ENCODE measurements around the gene ADGRG7. TPM values are rescaled to one million over a fixed set of nuclear protein-coding genes. Genes with fewer than 3 reads are reported as not detected.

The ADGRG7 gene
- total and polyA plus RNA-seq, 2 donors from 2014 or later: not detected

GRCh38 chr3:100702980-100703345 is 93.6 kb downstream of the ADGRG7 start:
- intact Hi-C loops (cut with DNase I): no loop called here
- no peak for FAIRE-seq

DNA sequence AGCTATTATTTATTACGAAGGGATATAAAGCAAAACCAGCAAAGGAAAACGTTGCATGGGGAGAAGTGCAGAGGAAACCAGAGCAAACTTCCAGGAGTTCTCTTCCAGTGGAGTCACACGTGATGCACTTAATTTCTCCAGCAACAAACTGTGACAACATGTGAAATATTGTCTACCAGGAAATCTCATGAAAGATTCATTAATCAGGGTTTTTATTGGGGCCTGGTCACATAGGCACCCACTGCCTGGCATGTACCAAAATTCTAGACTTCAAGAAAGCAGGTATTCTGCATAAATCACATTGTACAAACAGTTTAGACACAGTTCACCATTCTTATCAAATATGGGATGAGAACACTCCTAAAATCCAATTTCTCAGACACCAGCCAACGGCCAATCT is 94.5 kb downstream of the ADGRG7 start:
- no peak for TF ChIP-seq CTCF (IDR thresholded peaks at IDR 0.05; ENCODE audit: borderline replicate concordance, extremely low read depth, insufficient read depth)
- Histone ChIP-seq H3K36me3 (ENCODE audit: control insufficient read depth in 2 of 3, insufficient read depth in 3 of 3, low read length in 3 of 3) (no peaks in the 10 kb centered on the region), H3K4me3 (ENCODE audit: low read length in 3 of 3) (no peak overlapping the region), H3K4me1 (ENCODE audit: control insufficient read depth in 2 of 3, insufficient read depth in 2 of 3, low read depth in 1 of 3, low read length in 3 of 3) (no peaks in the 10 kb centered on the region), H3K9me3 (ENCODE audit: control insufficient read depth in 2 of 3, insufficient read depth in 1 of 3, low read length in 3 of 3) (no peaks in the 10 kb centered on the region), H3K27me3 (ENCODE audit: control insufficient read depth, insufficient read depth, low read length) (no peaks in the 10 kb centered on the region), H3K9ac (ENCODE audit: low read length in 3 of 3) (no peak overlapping the region), H3K27ac (ENCODE audit: low read depth in 2 of 2, low read length in 2 of 2) (no peak overlapping the region)
- FAIRE-seq: no peak
- DNase-seq: no peak
- intact Hi-C loops (cut with DNase I): no loop called here

More at GRCh38 chr3:100702980-100703345, 93.6 kb downstream of the ADGRG7 start:
- DNase-seq: no peak
- TF ChIP-seq CTCF (IDR thresholded peaks at IDR 0.05; ENCODE audit: borderline replicate concordance, extremely low read depth, insufficient read depth): no peak
- H3K27ac ChIP-seq (ENCODE audit: low read depth in 2 of 2, low read length in 2 of 2): no peak overlapping the region
- no peak overlapping the region for H3K9ac ChIP-seq (ENCODE audit: low read length in 3 of 3)
- H3K4me1 ChIP-seq (ENCODE audit: control insufficient read depth in 2 of 3, insufficient read depth in 2 of 3, low read depth in 1 of 3, low read length in 3 of 3): no peaks in the 10 kb centered on the region
- no peaks in the 10 kb centered on the region for H3K36me3 ChIP-seq (ENCODE audit: control insufficient read depth in 2 of 3, insufficient read depth in 3 of 3, low read length in 3 of 3)
- H3K9me3 ChIP-seq (ENCODE audit: control insufficient read depth in 2 of 3, insufficient read depth in 1 of 3, low read length in 3 of 3): no peaks in the 10 kb centered on the region
- H3K4me3 ChIP-seq (ENCODE audit: low read length in 3 of 3): no peak overlapping the region
- H3K27me3 ChIP-seq (ENCODE audit: control insufficient read depth, insufficient read depth, low read length): no peaks in the 10 kb centered on the region

GRCh38 chr3:100706365-100706764 is 97.0 kb downstream of the ADGRG7 start:
- Histone ChIP-seq H3K4me1 (ENCODE audit: control insufficient read depth in 2 of 3, insufficient read depth in 2 of 3, low read depth in 1 of 3, low read length in 3 of 3) (peaks cover 0 to 2% (median 2%) of the 10 kb centered on the region in 3 donors), H3K4me3 (ENCODE audit: low read length in 3 of 3) (no peak overlapping the region), H3K9me3 (ENCODE audit: control insufficient read depth in 2 of 3, insufficient read depth in 1 of 3, low read length in 3 of 3) (no peaks in the 10 kb centered on the region), H3K27me3 (ENCODE audit: control insufficient read depth, insufficient read depth, low read length) (no peaks in the 10 kb centered on the region), H3K36me3 (ENCODE audit: control insufficient read depth in 2 of 3, insufficient read depth in 3 of 3, low read length in 3 of 3) (no peaks in the 10 kb centered on the region), H3K9ac (ENCODE audit: low read length in 3 of 3) (no peak overlapping the region), H3K27ac (ENCODE audit: low read depth in 2 of 2, low read length in 2 of 2) (no peak overlapping the region)
- no peak for DNase-seq
- no peak for TF ChIP-seq CTCF (IDR thresholded peaks at IDR 0.05; ENCODE audit: borderline replicate concordance, extremely low read depth, insufficient read depth)
- FAIRE-seq: no peak
- intact Hi-C loops (cut with DNase I): no loop called here

- TF ChIP-seq CTCF (IDR thresholded peaks at IDR 0.05; ENCODE audit: borderline replicate concordance, extremely low read depth, insufficient read depth): no peak
- H3K36me3 ChIP-seq (ENCODE audit: control insufficient read depth in 2 of 3, insufficient read depth in 3 of 3, low read length in 3 of 3): no peaks in the 10 kb centered on the region
- H3K27ac ChIP-seq (ENCODE audit: low read depth in 2 of 2, low read length in 2 of 2): peak overlapping the region; percentile 54 to 93
- peaks cover 0 to 5% (median 2%) of the 10 kb centered on the region in 3 donors for H3K4me1 ChIP-seq (ENCODE audit: control insufficient read depth in 2 of 3, insufficient read depth in 2 of 3, low read depth in 1 of 3, low read length in 3 of 3)
- intact Hi-C loops (cut with DNase I): no loop called here
- DNase-seq (no peak), FAIRE-seq (no peak)
- no peaks in the 10 kb centered on the region for H3K27me3 ChIP-seq (ENCODE audit: control insufficient read depth, insufficient read depth, low read length)
- H3K4me3 ChIP-seq (ENCODE audit: low read length in 3 of 3): peak overlapping the region; percentile 72 to 88 (median 77)
- H3K9me3 ChIP-seq (ENCODE audit: control insufficient read depth in 2 of 3, insufficient read depth in 1 of 3, low read length in 3 of 3): no peaks in the 10 kb centered on the region
- H3K9ac ChIP-seq (ENCODE audit: low read length in 3 of 3): peak overlapping the region in 1 of 3 donors; percentile 64
These were observed 99.2 kb downstream of the ADGRG7 start for GRCh38 chr3:100708644-100708988.
